ENCODE data around the gene FAM50B. TPM values are rescaled to one million over a fixed set of nuclear protein-coding genes. Genes with fewer than 3 reads are reported as not detected.

The FAM50B gene
- total and polyA plus RNA-seq, 10 of the 15 experiments (the other 5 are each of a cell fraction or from before 2014, with no cell fraction given) = 0.58 to 10.2 (median 5.9) TPM

GRCh38 chr6:3835785-3836184 is 13.4 kb upstream of the FAM50B start:
- Histone ChIP-seq H3K9me3 (replicated peaks; ENCODE audit: control insufficient read depth, insufficient read depth, low read length) (no peaks in the 10 kb centered on the region), H3K4me2 (ENCODE audit: control insufficient read depth, insufficient read depth) (no peak overlapping the region), H3K4me1 (ENCODE audit: control insufficient read depth, insufficient read depth, low read length) (no peaks in the 10 kb centered on the region), H4K20me1 (ENCODE audit: control insufficient read depth, insufficient read depth) (no peaks in the 10 kb centered on the region), H2AFZ (ENCODE audit: control insufficient read depth, low read depth, low read length) (no peak overlapping the region), H3K27ac (ENCODE audit: control insufficient read depth, insufficient read depth) (no peak overlapping the region), H3K4me3 (no peak overlapping the region), H3K79me2 (ENCODE audit: control insufficient read depth, insufficient read depth, low read length) (no peaks in the 10 kb centered on the region), H3K27me3 (replicated peaks in 1 of 2; ENCODE audit: control insufficient read depth in 2 of 2, insufficient read depth in 2 of 2, low read length in 1 of 2) (no peaks in the 10 kb centered on the region), H3K36me3 (ENCODE audit: control insufficient read depth in 2 of 2, insufficient read depth in 2 of 2, low read length in 1 of 2) (no peaks in the 10 kb centered on the region), H3K9ac (ENCODE audit: control insufficient read depth, insufficient read depth, low read length) (no peak overlapping the region)
- ATAC-seq = no peak
- ChIA-PET SMC1A (ENCODE audit: uncharacterized antibody, unreplicated experiment) (interaction anchor here (0.8 kb wide), 1 partner anchor 36 kb away, joined by 3 read pairs; no protein-coding TSS in a partner anchor), CTCF (no interaction called here), POLR2A (no interaction called here), RAD21 (ENCODE audit: unreplicated experiment) (no interaction called here)
- no peak for DNase-seq (ENCODE audit: low read depth, low spot score)
- TF ChIP-seq RB1 (IDR thresholded peaks at IDR 0.05; ENCODE audit: borderline replicate concordance) (no peak), BCL11A (IDR thresholded peaks at IDR 0.05; ENCODE audit: low read depth, low read length) (no peak), BHLHE40 (IDR thresholded peaks at IDR 0.05; ENCODE audit: borderline replicate concordance in 1 of 2, low read depth in 2 of 2, low read length in 1 of 2) (no peak), EGR1 (IDR thresholded peaks at IDR 0.05; ENCODE audit: borderline replicate concordance in 1 of 2, low read depth in 2 of 2, low read length in 2 of 2) (no peak), ZNF24 (IDR thresholded peaks at IDR 0.05) (no peak), IKZF2 (IDR thresholded peaks at IDR 0.05) (no peak), NR2F1 (conservative IDR thresholded peaks at IDR 0.05) (no peak), GATAD2B (conservative IDR thresholded peaks at IDR 0.05; ENCODE audit: low read depth) (no peak)
- FAIRE-seq = no peak
- BruUV-seq (replicated peaks) = no TSS peak
- in situ Hi-C loops (cut with MboI) (no loop called here), intact Hi-C loops (cut with micrococcal nuclease; ENCODE audit: unreplicated experiment) (no loop called here)
- 93% methylated on average over 5 of the region's 5 CpGs for WGBS (ENCODE audit: insufficient coverage, insufficient replicate concordance, low lambda C conversion rate, missing lambda C conversion rate)

GRCh38 chr6:3836566-3836965 is 12.6 kb upstream of the FAM50B start:
- Histone ChIP-seq H3K27ac (ENCODE audit: control insufficient read depth, insufficient read depth) (no peak overlapping the region), H3K9me3 (replicated peaks; ENCODE audit: control insufficient read depth, insufficient read depth, low read length) (no peaks in the 10 kb centered on the region), H3K36me3 (ENCODE audit: control insufficient read depth in 2 of 2, insufficient read depth in 2 of 2, low read length in 1 of 2) (no peaks in the 10 kb centered on the region), H4K20me1 (ENCODE audit: control insufficient read depth, insufficient read depth) (no peaks in the 10 kb centered on the region), H3K9ac (ENCODE audit: control insufficient read depth, insufficient read depth, low read length) (no peak overlapping the region), H3K4me3 (no peak overlapping the region), H2AFZ (ENCODE audit: control insufficient read depth, low read depth, low read length) (no peak overlapping the region), H3K4me2 (ENCODE audit: control insufficient read depth, insufficient read depth) (no peak overlapping the region), H3K4me1 (ENCODE audit: control insufficient read depth, insufficient read depth, low read length) (no peaks in the 10 kb centered on the region), H3K79me2 (ENCODE audit: control insufficient read depth, insufficient read depth, low read length) (no peaks in the 10 kb centered on the region), H3K27me3 (replicated peaks in 1 of 2; ENCODE audit: control insufficient read depth in 2 of 2, insufficient read depth in 2 of 2, low read length in 1 of 2) (no peaks in the 10 kb centered on the region)
- BruUV-seq (replicated peaks) = no TSS peak
- SMC1A ChIA-PET (ENCODE audit: uncharacterized antibody, unreplicated experiment) = no interaction called here
- in situ Hi-C loops (cut with MboI) (no loop called here), intact Hi-C loops (cut with micrococcal nuclease; ENCODE audit: unreplicated experiment) (no loop called here)
- FAIRE-seq (no peak), ATAC-seq (no peak), DNase-seq (ENCODE audit: low read depth, low spot score) (no peak)
- RAD21 ChIA-PET (ENCODE audit: unreplicated experiment) = no interaction called here
- TF ChIP-seq BRCA1 (IDR thresholded peaks at IDR 0.05; ENCODE audit: low read depth, low read length) = no peak
- TF ChIP-seq SKIL (IDR thresholded peaks at IDR 0.05; ENCODE audit: low read depth, poor library complexity, severe bottlenecking) = no peak
- TF ChIP-seq JUND (IDR thresholded peaks at IDR 0.05; ENCODE audit: low read depth, low read length) = no peak
- no peak for TF ChIP-seq TAF1 (IDR thresholded peaks at IDR 0.05; ENCODE audit: borderline replicate concordance, low read depth, low read length)
- TF ChIP-seq BMI1 (IDR thresholded peaks at IDR 0.05; ENCODE audit: borderline replicate concordance) = no peak
- no peak for TF ChIP-seq IKZF2 (IDR thresholded peaks at IDR 0.05)
- TF ChIP-seq SMAD1 (IDR thresholded peaks at IDR 0.05; ENCODE audit: low read depth, partially characterized antibody) = no peak
- POLR2A ChIA-PET = no interaction called here
- CTCF ChIA-PET = no interaction called here
- 39% methylated on average over 3 of the region's 3 CpGs for WGBS (ENCODE audit: insufficient coverage, insufficient replicate concordance, low lambda C conversion rate, missing lambda C conversion rate)

All from GM12878 (cell line).